Endodermal cell (in vitro differentiated cells): Measurements from ENCODE around the gene HELQ. TPM values are rescaled to one million over a fixed set of nuclear protein-coding genes. Genes with fewer than 3 reads are reported as not detected.

Source experiments
- DNase-seq: peaks from one replicate; pipeline ENCODE4 v3.0.0-alpha.2; 2017
- H3K27ac ChIP-seq: 2 replicates; pipeline ENCODE4 v1.5.1; 2013; ENCODE audit warnings: mild to moderate bottlenecking, low read depth, low read length, moderate library complexity
- H3K27me3 ChIP-seq: 2 replicates; pipeline ENCODE4 v1.6.1; 2013; ENCODE audit warnings: mild to moderate bottlenecking, low read length, moderate library complexity; ENCODE audit not compliant: insufficient read depth, control insufficient read depth, poor library complexity, severe bottlenecking
- H3K36me3 ChIP-seq: 2 replicates; pipeline ENCODE4 v1.7.0; 2013; ENCODE audit warnings: mild to moderate bottlenecking, low read length, moderate library complexity; ENCODE audit not compliant: control insufficient read depth, insufficient read depth
- H3K4me1 ChIP-seq: one replicate; pipeline ENCODE4 v1.7.0; 2013; ENCODE audit warnings: low read length; ENCODE audit not compliant: control insufficient read depth, insufficient read depth
- H3K4me3 ChIP-seq: 2 replicates; pipeline ENCODE4 v1.5.1; 2013; ENCODE audit warnings: mild to moderate bottlenecking, low read length, moderate library complexity
- H3K9ac ChIP-seq: 2 replicates; pipeline ENCODE4 v1.6.1; 2013; ENCODE audit warnings: mild to moderate bottlenecking, low read length, moderate library complexity; ENCODE audit not compliant: poor library complexity, severe bottlenecking; ENCODE audit errors: extremely low read depth
- H3K9me3 ChIP-seq: 2 replicates; pipeline ENCODE4 v1.6.1; 2013; ENCODE audit warnings: mild to moderate bottlenecking, low read length, moderate library complexity; ENCODE audit not compliant: control insufficient read depth
- H3K27ac Mint-ChIP-seq: 2 replicates; pipeline ENCODE4 v1.8.0; 2020; ENCODE audit warnings: mixed read lengths
- H3K27me3 Mint-ChIP-seq: 2 replicates; pipeline ENCODE4 v1.8.0; 2021; ENCODE audit warnings: mild to moderate bottlenecking, mixed read lengths; ENCODE audit not compliant: insufficient read depth
- H3K36me3 Mint-ChIP-seq: 2 replicates; pipeline ENCODE4 v1.8.0; 2020; ENCODE audit warnings: low read depth, mixed read lengths
- H3K4me1 Mint-ChIP-seq: 2 replicates; pipeline ENCODE4 v1.8.0; 2020; ENCODE audit warnings: mixed read lengths
- H3K4me3 Mint-ChIP-seq: 2 replicates; pipeline ENCODE4 v1.8.0; 2020; ENCODE audit warnings: mild to moderate bottlenecking, moderate library complexity, mixed read lengths
- H3K9me3 Mint-ChIP-seq: 2 replicates; pipeline ENCODE4 v1.8.0; 2020; ENCODE audit warnings: mild to moderate bottlenecking, mixed read lengths
- CTCF ChIP-seq: fragments of 200-600 bp; sonication (generic); conservative IDR thresholded peaks from 2 replicates; pipeline ENCODE4 v1.5.0; 2021; ENCODE audit warnings: antibody characterized with exemption, mild to moderate bottlenecking
- WGBS, 2 experiments: methylation state at CpG; one replicate each; pipeline versions ENCODE4 v1.1.5 to v1.1.7; 2013; ENCODE audit warnings: missing lambda C conversion rate in 2 of 2, mixed read lengths in 1 of 2; ENCODE audit not compliant: insufficient coverage in 1 of 2, insufficient read length in 1 of 2; 5-methylcytosine and 5-hydroxymethylcytosine counted together
- total RNA-seq, 2 donors: library from RNA; stranded (reverse); fragmentation: NEBNext Ultra II Directional in 1 of 2; extraction: Animal tissue kit (Norgen Biotek cat#: 25700) in 1 of 2; gene quantifications; 2 replicates in 1 of 2; 3 replicates in 1 of 2; pipeline ENCODE4 v1.2.1, GENCODE V29; 2021

HELQ gene
- total RNA-seq, 2 donors from 2014 or later = 13.8 to 14.5 TPM

GRCh38 chr4:83378419-83378818 is 77.2 kb downstream of the HELQ start:
- 88 to 92% methylated on average over 5 of the region's 5 CpGs for WGBS, 2 experiments
- peaks cover 6% of the 10 kb centered on the region for H3K27me3 Mint-ChIP-seq
- no peak for TF ChIP-seq CTCF
- peaks cover 38% of the 10 kb centered on the region for H3K9me3 Mint-ChIP-seq
- H3K27ac Mint-ChIP-seq = no peak overlapping the region
- H3K4me3 Mint-ChIP-seq = no peak overlapping the region
- H3K4me1 ChIP-seq = no peaks in the 10 kb centered on the region
- H3K4me3 ChIP-seq = peak overlapping the region; percentile 45
- H3K27ac ChIP-seq = no peak overlapping the region
- H3K9ac ChIP-seq = no peak overlapping the region
- DNase-seq = no peak
- no peaks in the 10 kb centered on the region for H3K36me3 ChIP-seq
- peaks cover 32% of the 10 kb centered on the region for H3K9me3 ChIP-seq
- H3K4me1 Mint-ChIP-seq = no peaks in the 10 kb centered on the region
- H3K36me3 Mint-ChIP-seq = peaks cover 3% of the 10 kb centered on the region
- H3K27me3 ChIP-seq = no peaks in the 10 kb centered on the region

GRCh38 chr4:83372931-83373330 is 82.7 kb downstream of the HELQ start:
- TF ChIP-seq CTCF = no peak
- no peak overlapping the region for H3K4me3 ChIP-seq
- no peaks in the 10 kb centered on the region for H3K36me3 ChIP-seq
- no peaks in the 10 kb centered on the region for H3K36me3 Mint-ChIP-seq
- no peaks in the 10 kb centered on the region for H3K4me1 ChIP-seq
- H3K9me3 Mint-ChIP-seq = peaks cover 18% of the 10 kb centered on the region
- H3K4me1 Mint-ChIP-seq = peaks cover 4% of the 10 kb centered on the region
- DNase-seq = no peak
- H3K27ac ChIP-seq = no peak overlapping the region
- H3K4me3 Mint-ChIP-seq = no peak overlapping the region
- H3K27me3 ChIP-seq = no peaks in the 10 kb centered on the region
- H3K27me3 Mint-ChIP-seq = no peaks in the 10 kb centered on the region
- H3K9me3 ChIP-seq = peaks cover 8% of the 10 kb centered on the region
- no peak overlapping the region for H3K27ac Mint-ChIP-seq
- no peak overlapping the region for H3K9ac ChIP-seq
- 83 to 93% methylated on average over 1 of the region's 1 CpG for WGBS, 2 experiments

GRCh38 chr4:83371936-83372335 is 83.7 kb downstream of the HELQ start:
- H3K4me1 ChIP-seq = no peaks in the 10 kb centered on the region
- H3K9ac ChIP-seq = no peak overlapping the region
- H3K4me1 Mint-ChIP-seq = peaks cover 4% of the 10 kb centered on the region
- H3K9me3 ChIP-seq = no peaks in the 10 kb centered on the region
- H3K27ac ChIP-seq = no peak overlapping the region
- H3K36me3 ChIP-seq = no peaks in the 10 kb centered on the region
- H3K36me3 Mint-ChIP-seq = no peaks in the 10 kb centered on the region
- 100% methylated on average over 1 of the region's 1 CpG; no CpG with 5 or more reads in 1 of the 2 experiments for WGBS, 2 experiments
- H3K9me3 Mint-ChIP-seq = peaks cover 8% of the 10 kb centered on the region
- no peaks in the 10 kb centered on the region for H3K27me3 Mint-ChIP-seq
- no peak overlapping the region for H3K4me3 Mint-ChIP-seq
- no peak overlapping the region for H3K27ac Mint-ChIP-seq
- no peaks in the 10 kb centered on the region for H3K27me3 ChIP-seq
- TF ChIP-seq CTCF = no peak
- H3K4me3 ChIP-seq = no peak overlapping the region
- DNase-seq = no peak
